Measurements from ENCODE around the gene RHNO1. TPM values are rescaled to one million over a fixed set of nuclear protein-coding genes. Genes with fewer than 3 reads are reported as not detected.

The RHNO1 gene
- total RNA-seq, 1 donor from 2014 or later, result 20.3 TPM

DNA sequence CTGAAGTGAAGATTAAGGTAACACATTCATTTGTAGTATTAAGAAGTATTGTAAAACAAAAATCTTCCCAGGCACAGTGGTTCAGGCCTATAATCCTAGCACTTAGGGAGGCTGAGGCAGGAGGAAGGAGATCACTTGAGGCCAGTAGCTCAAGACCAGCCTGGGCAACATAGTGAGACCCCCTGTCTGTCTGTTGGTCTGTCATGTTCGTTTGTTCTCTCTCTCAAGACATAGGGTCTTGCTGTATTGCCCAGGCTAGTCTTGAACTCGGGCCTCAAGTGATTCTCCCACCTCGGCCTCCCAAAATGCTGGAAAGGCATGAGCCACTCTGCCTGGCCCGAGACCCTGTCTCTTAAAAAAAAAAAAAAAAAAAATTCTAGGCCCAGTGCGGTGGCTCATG is 20.4 kb downstream of the RHNO1 start:
- TF ChIP-seq, protein P1, sequence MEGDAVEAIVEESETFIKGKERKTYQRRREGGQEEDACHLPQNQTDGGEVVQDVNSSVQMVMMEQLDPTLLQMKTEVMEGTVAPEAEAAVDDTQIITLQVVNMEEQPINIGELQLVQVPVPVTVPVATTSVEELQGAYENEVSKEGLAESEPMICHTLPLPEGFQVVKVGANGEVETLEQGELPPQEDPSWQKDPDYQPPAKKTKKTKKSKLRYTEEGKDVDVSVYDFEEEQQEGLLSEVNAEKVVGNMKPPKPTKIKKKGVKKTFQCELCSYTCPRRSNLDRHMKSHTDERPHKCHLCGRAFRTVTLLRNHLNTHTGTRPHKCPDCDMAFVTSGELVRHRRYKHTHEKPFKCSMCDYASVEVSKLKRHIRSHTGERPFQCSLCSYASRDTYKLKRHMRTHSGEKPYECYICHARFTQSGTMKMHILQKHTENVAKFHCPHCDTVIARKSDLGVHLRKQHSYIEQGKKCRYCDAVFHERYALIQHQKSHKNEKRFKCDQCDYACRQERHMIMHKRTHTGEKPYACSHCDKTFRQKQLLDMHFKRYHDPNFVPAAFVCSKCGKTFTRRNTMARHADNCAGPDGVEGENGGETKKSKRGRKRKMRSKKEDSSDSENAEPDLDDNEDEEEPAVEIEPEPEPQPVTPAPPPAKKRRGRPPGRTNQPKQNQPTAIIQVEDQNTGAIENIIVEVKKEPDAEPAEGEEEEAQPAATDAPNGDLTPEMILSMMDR (IDR thresholded peaks at IDR 0.05; ENCODE audit: insufficient read depth, low read length, poor library complexity, severe bottlenecking), result no peak
- DNase-seq (ENCODE audit: low read depth), result no peak
- no peaks in the 10 kb centered on the region for H3K27me3 ChIP-seq (ENCODE audit: control insufficient read depth, insufficient read depth, low read length)

GRCh38 chr12:2900642-2901041 is 23.6 kb downstream of the RHNO1 start:
- Histone ChIP-seq H3K27me3 (ENCODE audit: control insufficient read depth, insufficient read depth, low read length) (no peaks in the 10 kb centered on the region), H3K4me3 (ENCODE audit: low read depth, low read length) (no peak overlapping the region), H3K36me3 (ENCODE audit: control insufficient read depth, insufficient read depth, low read length) (no peaks in the 10 kb centered on the region)
- no peak for DNase-seq (ENCODE audit: low read depth)
- TF ChIP-seq, protein P1 (IDR thresholded peaks at IDR 0.05; ENCODE audit: insufficient read depth, low read length, poor library complexity, severe bottlenecking), result no peak

More for the DNA sequence above, 20.4 kb downstream of the RHNO1 start:
- Histone ChIP-seq H3K36me3 (ENCODE audit: control insufficient read depth, insufficient read depth, low read length) (no peaks in the 10 kb centered on the region), H3K4me3 (ENCODE audit: low read depth, low read length) (no peak overlapping the region)

DNA sequence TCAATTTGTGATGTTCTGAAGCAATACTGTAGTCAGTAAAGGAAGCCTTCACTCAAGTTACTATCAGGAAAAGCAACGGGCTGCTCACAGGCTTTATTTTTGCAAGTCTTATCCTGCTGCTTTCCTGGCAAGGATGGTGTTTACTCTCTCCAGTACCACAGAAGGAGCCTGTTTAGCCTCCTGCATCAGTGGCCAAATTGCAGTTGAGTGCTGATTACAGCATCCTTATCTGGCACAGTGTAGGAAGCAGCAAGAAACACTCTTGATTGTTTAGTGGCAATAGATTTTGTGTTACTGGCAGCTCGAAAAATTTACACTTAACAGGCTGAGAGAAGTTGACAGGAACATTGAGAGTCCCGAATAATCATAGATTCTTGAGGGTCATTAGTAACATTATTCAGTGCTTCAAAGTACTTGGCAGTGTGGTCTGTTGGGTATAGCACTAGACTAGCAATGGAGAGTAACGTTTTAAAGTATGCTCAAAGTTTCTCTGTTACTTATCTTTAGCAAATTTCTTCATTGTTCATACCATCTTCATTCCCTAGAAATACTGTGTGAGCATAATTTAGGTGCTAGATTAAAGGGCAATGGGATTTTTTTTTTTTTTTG is 25.4 kb downstream of the RHNO1 start:
- H3K4me3 ChIP-seq (ENCODE audit: low read depth, low read length), result no peak overlapping the region
- H3K36me3 ChIP-seq (ENCODE audit: control insufficient read depth, insufficient read depth, low read length), result no peaks in the 10 kb centered on the region
- TF ChIP-seq, protein P1 (IDR thresholded peaks at IDR 0.05; ENCODE audit: insufficient read depth, low read length, poor library complexity, severe bottlenecking), result no peak
- no peaks in the 10 kb centered on the region for H3K27me3 ChIP-seq (ENCODE audit: control insufficient read depth, insufficient read depth, low read length)
- DNase-seq (ENCODE audit: low read depth), result no peak

DNA sequence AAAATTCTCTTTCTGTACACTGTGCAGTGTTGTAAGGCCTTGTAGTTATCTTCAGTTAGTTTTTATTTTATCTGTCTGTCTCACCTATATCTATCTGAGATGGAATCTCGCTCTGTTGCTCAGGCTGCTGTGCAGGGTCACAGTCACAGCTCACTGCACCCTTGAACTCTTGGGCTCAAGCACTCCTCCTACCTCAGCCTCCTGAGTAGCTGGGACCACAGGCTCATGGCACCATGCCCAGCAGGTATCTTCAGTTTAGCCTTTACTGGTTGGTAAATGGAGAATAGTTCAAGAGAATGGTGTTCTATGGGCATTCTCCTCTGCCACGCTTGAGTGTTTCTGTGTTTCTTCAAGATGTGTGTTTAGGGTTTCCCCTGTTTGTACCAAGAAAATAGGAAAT is 27.2 kb downstream of the RHNO1 start:
- H3K4me3 ChIP-seq (ENCODE audit: low read depth, low read length), result no peak overlapping the region
- no peaks in the 10 kb centered on the region for H3K27me3 ChIP-seq (ENCODE audit: control insufficient read depth, insufficient read depth, low read length)
- DNase-seq (ENCODE audit: low read depth), result no peak
- TF ChIP-seq, protein P1 (IDR thresholded peaks at IDR 0.05; ENCODE audit: insufficient read depth, low read length, poor library complexity, severe bottlenecking), result no peak
- no peaks in the 10 kb centered on the region for H3K36me3 ChIP-seq (ENCODE audit: control insufficient read depth, insufficient read depth, low read length)

- TF ChIP-seq, protein P1 (IDR thresholded peaks at IDR 0.05; ENCODE audit: insufficient read depth, low read length, poor library complexity, severe bottlenecking), result no peak
- DNase-seq (ENCODE audit: low read depth), result no peak
- Histone ChIP-seq H3K4me3 (ENCODE audit: low read depth, low read length) (no peak overlapping the region), H3K27me3 (ENCODE audit: control insufficient read depth, insufficient read depth, low read length) (no peaks in the 10 kb centered on the region), H3K36me3 (ENCODE audit: control insufficient read depth, insufficient read depth, low read length) (no peaks in the 10 kb centered on the region)
Observed at GRCh38 chr12:2912216-2912575, 35.2 kb downstream of the RHNO1 start.

DNA sequence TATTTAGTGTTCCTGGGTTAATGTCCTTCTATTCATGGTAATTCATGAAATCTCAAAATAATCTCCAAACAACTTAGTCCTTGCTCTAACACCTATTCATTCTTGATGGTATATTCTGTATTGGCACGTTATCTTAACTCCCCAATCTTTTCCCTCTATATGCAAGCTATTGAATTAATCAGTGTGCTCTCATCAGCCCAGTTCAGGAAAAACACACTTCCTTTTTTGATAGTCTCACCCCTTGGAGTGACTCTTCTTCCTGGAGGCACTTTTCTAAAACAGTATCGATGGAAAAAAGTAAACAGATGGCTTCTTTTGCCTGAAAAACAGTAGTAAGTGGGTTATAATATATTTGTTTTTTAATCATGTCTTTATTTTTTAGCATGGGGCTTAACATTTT is 42.2 kb downstream of the RHNO1 start:
- H3K36me3 ChIP-seq (ENCODE audit: control insufficient read depth, insufficient read depth, low read length), result no peaks in the 10 kb centered on the region
- H3K27me3 ChIP-seq (ENCODE audit: control insufficient read depth, insufficient read depth, low read length), result no peaks in the 10 kb centered on the region
- TF ChIP-seq, protein P1 (IDR thresholded peaks at IDR 0.05; ENCODE audit: insufficient read depth, low read length, poor library complexity, severe bottlenecking), result no peak
- H3K4me3 ChIP-seq (ENCODE audit: low read depth, low read length), result no peak overlapping the region
- no peak for DNase-seq (ENCODE audit: low read depth)
